Neural progenitor cell (in vitro differentiated cells): ENCODE measurements around the gene GPNMB. TPM values are rescaled to one million over a fixed set of nuclear protein-coding genes. Genes with fewer than 3 reads are reported as not detected.
"Not testable (repeated sequence)": the region's sequence is repeated elsewhere in the genome, so short reads cannot be mapped to it uniquely, and the experiment has no call there.

ENCODE experiments used
- DNase-seq: peaks from one replicate; pipeline ENCODE4 v3.0.0-alpha.2; 2016; ENCODE audit warnings: low spot score
- H2AFZ ChIP-seq: fragments of 200-600 bp; sonication (generic); replicated peaks from 2 replicates; pipeline ENCODE4 v1.6.1; 2016; ENCODE audit warnings: antibody characterized with exemption
- H3F3A ChIP-seq: fragments of 200-600 bp; sonication (generic); 2 replicates; pipeline ENCODE4 v1.6.1; 2016; ENCODE audit warnings: antibody characterized with exemption, low read depth
- H3K27ac ChIP-seq: fragments of 200-600 bp; sonication (generic); 2 replicates; pipeline ENCODE4 v1.5.1; 2016; ENCODE audit warnings: mild to moderate bottlenecking
- H3K27me3 ChIP-seq: fragments of 200-600 bp; sonication (generic); 2 replicates; pipeline ENCODE4 v1.6.1; 2016; ENCODE audit warnings: mild to moderate bottlenecking, moderate library complexity
- H3K36me3 ChIP-seq: fragments of 200-600 bp; sonication (generic); 2 replicates; pipeline ENCODE4 v1.5.1; 2016
- H3K4me1 ChIP-seq: fragments of 200-600 bp; sonication (generic); 2 replicates; pipeline ENCODE4 v1.6.1; 2016; ENCODE audit warnings: mixed run types
- H3K4me2 ChIP-seq: fragments of 200-600 bp; sonication (generic); 2 replicates; pipeline ENCODE4 v1.6.1; 2016
- H3K4me3 ChIP-seq: fragments of 200-600 bp; sonication (generic); 2 replicates; pipeline ENCODE4 v1.5.1; 2016
- H3K79me2 ChIP-seq: fragments of 200-600 bp; sonication (generic); 2 replicates; pipeline ENCODE4 v1.6.1; 2016; ENCODE audit warnings: low read depth
- H3K9ac ChIP-seq: fragments of 200-600 bp; sonication (generic); 2 replicates; pipeline ENCODE4 v1.6.1; 2016
- H3K9me3 ChIP-seq: fragments of 200-600 bp; sonication (generic); 2 replicates; pipeline ENCODE4 v1.5.1; 2016; ENCODE audit warnings: low read depth
- H4K20me1 ChIP-seq: fragments of 200-600 bp; sonication (generic); 2 replicates; pipeline ENCODE4 v1.6.1; 2016; ENCODE audit warnings: low read depth
- H3K27ac Mint-ChIP-seq: 3 replicates; pipeline ENCODE4 v1.8.0; 2021; ENCODE audit warnings: mixed read lengths
- H3K27me3 Mint-ChIP-seq: 2 replicates; pipeline ENCODE4 v1.8.0; 2022; ENCODE audit warnings: low read depth, mild to moderate bottlenecking, inconsistent platforms, moderate library complexity, mixed read lengths; ENCODE audit not compliant: insufficient read depth
- H3K36me3 Mint-ChIP-seq: 3 replicates; pipeline ENCODE4 v1.8.0; 2021; ENCODE audit warnings: mixed read lengths
- H3K4me1 Mint-ChIP-seq: 3 replicates; pipeline ENCODE4 v1.8.0; 2021; ENCODE audit warnings: mixed read lengths
- H3K4me3 Mint-ChIP-seq: 3 replicates; pipeline ENCODE4 v1.8.0; 2021; ENCODE audit warnings: mild to moderate bottlenecking, moderate library complexity, mixed read lengths
- H3K9me3 Mint-ChIP-seq: 3 replicates; pipeline ENCODE4 v1.8.0; 2020; ENCODE audit warnings: mixed read lengths
- EZH2 ChIP-seq: fragments of 200-600 bp; sonication (generic); IDR thresholded peaks from 2 replicates; pipeline ENCODE4 v1.6.1; 2017; ENCODE audit warnings: antibody characterized with exemption, mild to moderate bottlenecking, moderate library complexity
- EZH2phosphoT487 ChIP-seq: fragments of 200-600 bp; sonication (generic); IDR thresholded peaks from 2 replicates; pipeline ENCODE4 v1.6.1; 2017; ENCODE audit warnings: antibody characterized with exemption
- total RNA-seq: library from RNA; depleted of rRNA; stranded (reverse); fragments of >200 nt; gene quantifications from 2 replicates; pipeline ENCODE4 v1.2.3, GENCODE V29; 2015; ENCODE audit warnings: low replicate concordance
- TF ChIP-seq, protein P1 (sequence below): fragments of 200-600 bp; sonication (generic); IDR thresholded peaks from 2 replicates; pipeline ENCODE4 v1.5.1; 2017; ENCODE audit warnings: antibody characterized with exemption, mild to moderate bottlenecking

The GPNMB gene
- 0.99 TPM in 1 of 2 replicates, not detected in the other for total RNA-seq

DNA sequence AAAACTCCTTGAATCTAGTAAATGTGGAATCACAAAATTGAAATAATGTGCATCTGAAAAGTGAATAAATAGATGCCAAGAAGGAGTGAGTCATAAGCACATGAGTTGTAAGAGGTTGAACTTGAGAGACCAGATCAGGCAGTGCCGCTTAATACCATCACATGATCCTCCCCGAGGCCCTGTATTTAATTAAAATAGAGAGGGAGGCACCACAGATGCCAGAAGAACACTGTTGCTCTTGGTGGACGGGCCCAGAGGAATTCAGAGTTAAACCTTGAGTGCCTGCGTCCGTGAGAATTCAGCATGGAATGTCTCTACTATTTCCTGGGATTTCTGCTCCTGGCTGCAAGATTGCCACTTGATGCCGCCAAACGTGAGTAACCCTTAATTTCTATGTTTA, at the start of gene GPNMB:
TSS of gene GPNMB (plus strand) at position 221 of the 400 bp plus-strand sequence. CDS start at position 304, 83 bp downstream.
- Histone ChIP-seq H3K4me1 (no peaks in the 10 kb centered on the region), H4K20me1 (no peaks in the 10 kb centered on the region), H3K79me2 (no peaks in the 10 kb centered on the region), H3F3A (no peaks in the 10 kb centered on the region), H2AFZ (peak within 1 kb of the TSS; percentile 70), H3K9ac (no peak within 1 kb of the TSS), H3K4me2 (peak within 1 kb of the TSS; percentile 41), H3K27ac (no peak within 1 kb of the TSS), H3K27me3 (peaks cover 16% of the 10 kb centered on the region), H3K4me3 (no peak within 1 kb of the TSS), H3K36me3 (no peaks in the 10 kb centered on the region), H3K9me3 (peaks cover 5% of the 10 kb centered on the region)
- Mint-ChIP-seq H3K36me3 (no peaks in the 10 kb centered on the region), H3K27ac (no peak within 1 kb of the TSS), H3K4me1 (no peaks in the 10 kb centered on the region), H3K4me3 (no peak within 1 kb of the TSS), H3K27me3 (peaks cover 3% of the 10 kb centered on the region), H3K9me3 (peaks cover 5% of the 10 kb centered on the region)
- no peak for DNase-seq
- TF ChIP-seq EZH2phosphoT487, result no peak
- TF ChIP-seq EZH2, result no peak
- TF ChIP-seq, protein P1, sequence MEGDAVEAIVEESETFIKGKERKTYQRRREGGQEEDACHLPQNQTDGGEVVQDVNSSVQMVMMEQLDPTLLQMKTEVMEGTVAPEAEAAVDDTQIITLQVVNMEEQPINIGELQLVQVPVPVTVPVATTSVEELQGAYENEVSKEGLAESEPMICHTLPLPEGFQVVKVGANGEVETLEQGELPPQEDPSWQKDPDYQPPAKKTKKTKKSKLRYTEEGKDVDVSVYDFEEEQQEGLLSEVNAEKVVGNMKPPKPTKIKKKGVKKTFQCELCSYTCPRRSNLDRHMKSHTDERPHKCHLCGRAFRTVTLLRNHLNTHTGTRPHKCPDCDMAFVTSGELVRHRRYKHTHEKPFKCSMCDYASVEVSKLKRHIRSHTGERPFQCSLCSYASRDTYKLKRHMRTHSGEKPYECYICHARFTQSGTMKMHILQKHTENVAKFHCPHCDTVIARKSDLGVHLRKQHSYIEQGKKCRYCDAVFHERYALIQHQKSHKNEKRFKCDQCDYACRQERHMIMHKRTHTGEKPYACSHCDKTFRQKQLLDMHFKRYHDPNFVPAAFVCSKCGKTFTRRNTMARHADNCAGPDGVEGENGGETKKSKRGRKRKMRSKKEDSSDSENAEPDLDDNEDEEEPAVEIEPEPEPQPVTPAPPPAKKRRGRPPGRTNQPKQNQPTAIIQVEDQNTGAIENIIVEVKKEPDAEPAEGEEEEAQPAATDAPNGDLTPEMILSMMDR, result no peak

DNA sequence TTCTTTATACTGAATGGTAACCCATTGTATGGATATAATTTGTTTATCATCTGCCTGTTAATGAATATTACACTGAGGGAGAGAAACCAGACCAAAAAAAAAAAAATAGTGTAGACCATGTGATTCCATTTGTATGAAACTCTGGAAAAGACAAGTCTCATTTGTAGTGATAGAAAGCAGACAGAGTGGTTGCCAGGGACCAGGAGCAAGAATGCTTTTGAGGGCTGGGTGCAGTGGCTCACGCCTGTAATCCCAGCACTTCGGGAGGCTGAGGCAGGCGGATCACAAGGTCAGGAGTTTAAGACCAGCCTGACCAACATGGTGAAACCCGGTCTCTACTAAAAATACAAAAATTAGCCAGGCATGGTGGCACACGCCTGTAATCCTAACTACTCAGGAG, 48.8 kb upstream of the GPNMB start:
- H3K4me3 ChIP-seq, H3K9ac ChIP-seq, H3K4me2 ChIP-seq, H3K27me3 ChIP-seq, H3K27ac ChIP-seq, H3K27me3 Mint-ChIP-seq, H2AFZ ChIP-seq, H3K4me1 Mint-ChIP-seq, H3K9me3 Mint-ChIP-seq, DNase-seq, H3F3A ChIP-seq, H4K20me1 ChIP-seq, H3K4me1 ChIP-seq, H3K79me2 ChIP-seq, H3K9me3 ChIP-seq: not testable (repeated sequence)
- peaks cover 25% of the 10 kb centered on the region for H3K36me3 Mint-ChIP-seq
- H3K36me3 ChIP-seq, result peaks cover 16% of the 10 kb centered on the region
- H3K4me3 Mint-ChIP-seq, result peak overlapping the region; percentile 9
- H3K27ac Mint-ChIP-seq, result peak overlapping the region; percentile 23

DNA sequence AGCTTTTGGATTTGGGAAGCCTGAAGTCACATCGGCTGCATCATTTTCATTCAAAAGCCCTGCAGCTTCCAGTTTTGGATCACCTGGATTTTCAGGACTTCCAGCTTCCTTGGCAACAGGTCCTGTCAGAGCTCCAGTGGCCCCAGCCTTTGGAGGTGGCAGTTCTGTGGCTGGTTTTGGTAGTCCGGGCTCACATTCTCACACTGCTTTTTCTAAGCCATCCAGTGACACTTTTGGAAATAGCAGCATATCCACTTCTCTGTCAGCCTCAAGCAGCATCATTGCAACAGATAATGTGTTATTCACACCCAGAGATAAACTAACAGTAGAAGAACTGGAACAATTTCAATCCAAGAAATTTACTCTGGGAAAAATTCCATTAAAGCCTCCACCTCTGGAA, 46.2 kb upstream of the GPNMB start:
- H2AFZ ChIP-seq, result no peak overlapping the region
- H3F3A ChIP-seq, result no peaks in the 10 kb centered on the region
- H3K27me3 Mint-ChIP-seq, result peaks cover 4% of the 10 kb centered on the region
- no peaks in the 10 kb centered on the region for H3K27me3 ChIP-seq
- H3K9ac ChIP-seq, result no peak overlapping the region
- no peaks in the 10 kb centered on the region for H3K79me2 ChIP-seq
- H3K36me3 Mint-ChIP-seq, result peaks cover 18% of the 10 kb centered on the region
- no peak for TF ChIP-seq EZH2
- no peak for TF ChIP-seq EZH2phosphoT487
- TF ChIP-seq, protein P1, result no peak
- no peaks in the 10 kb centered on the region for H3K4me1 ChIP-seq
- H3K9me3 Mint-ChIP-seq, result no peaks in the 10 kb centered on the region
- H3K27ac ChIP-seq, result no peak overlapping the region
- no peak overlapping the region for H3K4me3 ChIP-seq
- no peaks in the 10 kb centered on the region for H4K20me1 ChIP-seq
- no peak overlapping the region for H3K4me3 Mint-ChIP-seq
- no peak overlapping the region for H3K27ac Mint-ChIP-seq
- no peaks in the 10 kb centered on the region for H3K9me3 ChIP-seq
- no peak overlapping the region for H3K4me2 ChIP-seq
- peaks cover 7% of the 10 kb centered on the region for H3K4me1 Mint-ChIP-seq
- H3K36me3 ChIP-seq, result peaks cover 16% of the 10 kb centered on the region
- DNase-seq, result no peak

DNA sequence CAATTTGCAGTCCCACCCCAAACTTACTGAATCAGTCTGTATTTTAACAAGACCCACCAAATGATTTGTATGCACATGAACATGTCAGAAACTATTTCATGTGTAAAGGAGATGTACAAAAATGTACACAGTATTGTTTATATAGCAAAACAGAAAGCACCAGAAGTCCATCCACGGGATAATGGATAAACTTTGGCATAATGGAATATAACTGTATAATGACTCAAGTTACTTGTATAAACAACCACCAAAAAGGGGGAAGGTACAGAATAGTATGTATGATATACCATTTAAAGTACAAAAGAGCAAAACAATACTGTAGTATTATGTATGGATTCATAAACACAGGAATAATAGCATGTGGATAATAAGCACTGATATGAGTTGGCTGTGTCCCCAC, 42.3 kb upstream of the GPNMB start:
- Histone ChIP-seq H4K20me1 (no peaks in the 10 kb centered on the region), H3K27me3 (no peaks in the 10 kb centered on the region), H3K9me3 (no peaks in the 10 kb centered on the region), H3K4me2 (no peak overlapping the region), H3K4me3 (no peak overlapping the region), H3K36me3 (peaks cover 7% of the 10 kb centered on the region), H2AFZ (no peak overlapping the region), H3F3A (no peaks in the 10 kb centered on the region), H3K9ac (no peak overlapping the region), H3K27ac (no peak overlapping the region), H3K79me2 (no peaks in the 10 kb centered on the region), H3K4me1 (no peaks in the 10 kb centered on the region)
- TF ChIP-seq, protein P1, result no peak
- TF ChIP-seq EZH2phosphoT487 (no peak), EZH2 (no peak)
- Mint-ChIP-seq H3K27ac (no peak overlapping the region), H3K4me1 (no peaks in the 10 kb centered on the region), H3K4me3 (no peak overlapping the region), H3K9me3 (no peaks in the 10 kb centered on the region), H3K27me3 (peaks cover 2% of the 10 kb centered on the region), H3K36me3 (peaks cover 17% of the 10 kb centered on the region)
- DNase-seq, result no peak
